ENCODE measurements around the gene AP3B1.

GRCh38 chr5:78050888-78051287, 243.6 kb downstream of the AP3B1 start:
- TF ChIP-seq, protein P1, sequence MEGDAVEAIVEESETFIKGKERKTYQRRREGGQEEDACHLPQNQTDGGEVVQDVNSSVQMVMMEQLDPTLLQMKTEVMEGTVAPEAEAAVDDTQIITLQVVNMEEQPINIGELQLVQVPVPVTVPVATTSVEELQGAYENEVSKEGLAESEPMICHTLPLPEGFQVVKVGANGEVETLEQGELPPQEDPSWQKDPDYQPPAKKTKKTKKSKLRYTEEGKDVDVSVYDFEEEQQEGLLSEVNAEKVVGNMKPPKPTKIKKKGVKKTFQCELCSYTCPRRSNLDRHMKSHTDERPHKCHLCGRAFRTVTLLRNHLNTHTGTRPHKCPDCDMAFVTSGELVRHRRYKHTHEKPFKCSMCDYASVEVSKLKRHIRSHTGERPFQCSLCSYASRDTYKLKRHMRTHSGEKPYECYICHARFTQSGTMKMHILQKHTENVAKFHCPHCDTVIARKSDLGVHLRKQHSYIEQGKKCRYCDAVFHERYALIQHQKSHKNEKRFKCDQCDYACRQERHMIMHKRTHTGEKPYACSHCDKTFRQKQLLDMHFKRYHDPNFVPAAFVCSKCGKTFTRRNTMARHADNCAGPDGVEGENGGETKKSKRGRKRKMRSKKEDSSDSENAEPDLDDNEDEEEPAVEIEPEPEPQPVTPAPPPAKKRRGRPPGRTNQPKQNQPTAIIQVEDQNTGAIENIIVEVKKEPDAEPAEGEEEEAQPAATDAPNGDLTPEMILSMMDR (conservative IDR thresholded peaks at IDR 0.05; ENCODE audit: low read length) = no peak
- no peak for TF ChIP-seq EZH2phosphoT487 (IDR thresholded peaks at IDR 0.05; ENCODE audit: borderline replicate concordance)
